HFF-Myc (cell line): ENCODE measurements around the gene UBA52.
"Not testable (repeated sequence)": the region's sequence is repeated elsewhere in the genome, so short reads cannot be mapped to it uniquely, and the experiment has no call there.

Experiments
- DNase-seq: peaks from one replicate; pipeline ENCODE4 v3.0.0-alpha.2; 2011; ENCODE audit warnings: low read depth; ENCODE audit errors: extremely low read depth
- H3K4me3 ChIP-seq: replicated peaks from 2 replicates; pipeline ENCODE4 v1.5.1; 2011; ENCODE audit warnings: low read depth, mild to moderate bottlenecking, control low read depth, low read length
- CTCF ChIP-seq: IDR thresholded peaks from 2 replicates; pipeline ENCODE4 v1.5.1; 2012; ENCODE audit warnings: mild to moderate bottlenecking, low read depth, low read length, control low read depth; ENCODE audit errors: missing control alignments

The UBA52 gene

GRCh38 chr19:18571564-18572344, at the start of gene UBA52:
TSS of gene UBA52 (plus strand) at chr19:18571857. CDS start at chr19:18573301, 1,444 bp downstream.
- TF ChIP-seq CTCF, result no peak
- peak within 1 kb of the TSS; percentile 100 for H3K4me3 ChIP-seq
- peak; percentile 84 for DNase-seq

- no peak for TF ChIP-seq CTCF
- peak overlapping the region; percentile 68 for H3K4me3 ChIP-seq
- DNase-seq, result peak; percentile 99
Observed at GRCh38 chr19:18522124-18522861, 49.4 kb upstream of the UBA52 start.

- not testable (repeated sequence) for H3K4me3 ChIP-seq, DNase-seq
Observed at GRCh38 chr19:18522862-18523440, 48.7 kb upstream of the UBA52 start.

GRCh38 chr19:18523841-18524240, 47.8 kb upstream of the UBA52 start:
- TF ChIP-seq CTCF, result no peak
- no peak for DNase-seq

GRCh38 chr19:18526316-18526715, 45.3 kb upstream of the UBA52 start:
- H3K4me3 ChIP-seq, result no peak overlapping the region
- no peak for TF ChIP-seq CTCF
- no peak for DNase-seq

More at GRCh38 chr19:18523841-18524240, 47.8 kb upstream of the UBA52 start:
- H3K4me3 ChIP-seq, result no peak overlapping the region

GRCh38 chr19:18529782-18530181, 41.9 kb upstream of the UBA52 start:
- no peak for TF ChIP-seq CTCF
- no peak for DNase-seq
- no peak overlapping the region for H3K4me3 ChIP-seq

- no peak for DNase-seq
- no peak for TF ChIP-seq CTCF
- H3K4me3 ChIP-seq, result no peak overlapping the region
Observed at GRCh38 chr19:18531485-18531884, 40.2 kb upstream of the UBA52 start.
